Neural progenitor cell (in vitro differentiated cells): ENCODE results near the gene CUEDC2. TPM values are rescaled to one million over a fixed set of nuclear protein-coding genes. Genes with fewer than 3 reads are reported as not detected.

Source experiments
- DNase-seq: peaks from one replicate; pipeline ENCODE4 v3.0.0-alpha.2; 2016; ENCODE audit warnings: low spot score
- H2AFZ ChIP-seq: fragments of 200-600 bp; sonication (generic); replicated peaks from 2 replicates; pipeline ENCODE4 v1.6.1; 2016; ENCODE audit warnings: antibody characterized with exemption
- H3F3A ChIP-seq: fragments of 200-600 bp; sonication (generic); 2 replicates; pipeline ENCODE4 v1.6.1; 2016; ENCODE audit warnings: antibody characterized with exemption, low read depth
- H3K27ac ChIP-seq: fragments of 200-600 bp; sonication (generic); 2 replicates; pipeline ENCODE4 v1.5.1; 2016; ENCODE audit warnings: mild to moderate bottlenecking
- H3K27me3 ChIP-seq: fragments of 200-600 bp; sonication (generic); 2 replicates; pipeline ENCODE4 v1.6.1; 2016; ENCODE audit warnings: mild to moderate bottlenecking, moderate library complexity
- H3K36me3 ChIP-seq: fragments of 200-600 bp; sonication (generic); 2 replicates; pipeline ENCODE4 v1.5.1; 2016
- H3K4me1 ChIP-seq: fragments of 200-600 bp; sonication (generic); 2 replicates; pipeline ENCODE4 v1.6.1; 2016; ENCODE audit warnings: mixed run types
- H3K4me2 ChIP-seq: fragments of 200-600 bp; sonication (generic); 2 replicates; pipeline ENCODE4 v1.6.1; 2016
- H3K4me3 ChIP-seq: fragments of 200-600 bp; sonication (generic); 2 replicates; pipeline ENCODE4 v1.5.1; 2016
- H3K79me2 ChIP-seq: fragments of 200-600 bp; sonication (generic); 2 replicates; pipeline ENCODE4 v1.6.1; 2016; ENCODE audit warnings: low read depth
- H3K9ac ChIP-seq: fragments of 200-600 bp; sonication (generic); 2 replicates; pipeline ENCODE4 v1.6.1; 2016
- H3K9me3 ChIP-seq: fragments of 200-600 bp; sonication (generic); 2 replicates; pipeline ENCODE4 v1.5.1; 2016; ENCODE audit warnings: low read depth
- H4K20me1 ChIP-seq: fragments of 200-600 bp; sonication (generic); 2 replicates; pipeline ENCODE4 v1.6.1; 2016; ENCODE audit warnings: low read depth
- H3K27ac Mint-ChIP-seq: 3 replicates; pipeline ENCODE4 v1.8.0; 2021; ENCODE audit warnings: mixed read lengths
- H3K27me3 Mint-ChIP-seq: 2 replicates; pipeline ENCODE4 v1.8.0; 2022; ENCODE audit warnings: low read depth, mild to moderate bottlenecking, inconsistent platforms, moderate library complexity, mixed read lengths; ENCODE audit not compliant: insufficient read depth
- H3K36me3 Mint-ChIP-seq: 3 replicates; pipeline ENCODE4 v1.8.0; 2021; ENCODE audit warnings: mixed read lengths
- H3K4me1 Mint-ChIP-seq: 3 replicates; pipeline ENCODE4 v1.8.0; 2021; ENCODE audit warnings: mixed read lengths
- H3K4me3 Mint-ChIP-seq: 3 replicates; pipeline ENCODE4 v1.8.0; 2021; ENCODE audit warnings: mild to moderate bottlenecking, moderate library complexity, mixed read lengths
- H3K9me3 Mint-ChIP-seq: 3 replicates; pipeline ENCODE4 v1.8.0; 2020; ENCODE audit warnings: mixed read lengths
- EZH2 ChIP-seq: fragments of 200-600 bp; sonication (generic); IDR thresholded peaks from 2 replicates; pipeline ENCODE4 v1.6.1; 2017; ENCODE audit warnings: antibody characterized with exemption, mild to moderate bottlenecking, moderate library complexity
- EZH2phosphoT487 ChIP-seq: fragments of 200-600 bp; sonication (generic); IDR thresholded peaks from 2 replicates; pipeline ENCODE4 v1.6.1; 2017; ENCODE audit warnings: antibody characterized with exemption
- total RNA-seq: library from RNA; depleted of rRNA; stranded (reverse); fragments of >200 nt; gene quantifications from 2 replicates; pipeline ENCODE4 v1.2.3, GENCODE V29; 2015; ENCODE audit warnings: low replicate concordance
- TF ChIP-seq, protein P1 (sequence below): fragments of 200-600 bp; sonication (generic); IDR thresholded peaks from 2 replicates; pipeline ENCODE4 v1.5.1; 2017; ENCODE audit warnings: antibody characterized with exemption, mild to moderate bottlenecking

Gene CUEDC2
- total RNA-seq, 1 donor from 2014 or later = 64.0 TPM

GRCh38 chr10:102411341-102412255, 20.8 kb downstream of the CUEDC2 start:
- H3K4me1 Mint-ChIP-seq = peaks cover 73% of the 10 kb centered on the region

DNA sequence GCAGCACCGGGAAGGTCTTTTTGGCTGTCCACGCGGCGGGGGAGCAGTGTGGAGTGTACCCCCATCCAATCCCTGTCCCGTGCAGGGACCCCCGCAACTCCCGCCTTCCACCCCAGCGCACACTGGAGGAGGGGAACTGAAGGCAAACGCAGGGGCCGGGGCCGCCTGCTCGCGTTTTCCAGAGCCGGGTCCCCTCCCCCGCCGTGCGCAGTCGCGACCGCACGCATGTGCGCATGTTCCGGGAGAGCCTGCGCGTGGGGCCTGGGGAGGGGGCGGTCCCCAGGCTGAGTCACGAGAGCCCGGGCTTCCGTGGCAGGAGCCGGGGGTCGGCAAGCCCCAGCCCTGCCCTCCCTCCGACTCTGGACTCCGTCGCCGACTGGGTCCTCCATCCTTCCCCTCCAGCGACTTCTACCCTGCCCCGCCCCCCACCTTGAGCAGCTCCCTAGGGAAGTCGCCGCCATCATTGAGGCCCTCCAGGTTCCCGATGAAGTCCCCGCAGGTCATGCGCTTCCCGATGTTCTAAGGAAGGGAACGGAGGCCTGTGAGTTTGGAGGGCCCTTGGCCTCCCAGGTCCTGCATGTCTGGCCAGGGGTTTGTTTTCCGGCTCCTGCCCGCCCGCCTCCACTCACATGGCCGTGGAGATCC, 21.8 kb downstream of the CUEDC2 start:
- H3K27me3 ChIP-seq = peaks cover 74% of the 10 kb centered on the region
- H2AFZ ChIP-seq = peak overlapping the region; percentile 71
- TF ChIP-seq EZH2 (peak; percentile 83), EZH2phosphoT487 (peak; percentile 64)
- TF ChIP-seq, protein P1, sequence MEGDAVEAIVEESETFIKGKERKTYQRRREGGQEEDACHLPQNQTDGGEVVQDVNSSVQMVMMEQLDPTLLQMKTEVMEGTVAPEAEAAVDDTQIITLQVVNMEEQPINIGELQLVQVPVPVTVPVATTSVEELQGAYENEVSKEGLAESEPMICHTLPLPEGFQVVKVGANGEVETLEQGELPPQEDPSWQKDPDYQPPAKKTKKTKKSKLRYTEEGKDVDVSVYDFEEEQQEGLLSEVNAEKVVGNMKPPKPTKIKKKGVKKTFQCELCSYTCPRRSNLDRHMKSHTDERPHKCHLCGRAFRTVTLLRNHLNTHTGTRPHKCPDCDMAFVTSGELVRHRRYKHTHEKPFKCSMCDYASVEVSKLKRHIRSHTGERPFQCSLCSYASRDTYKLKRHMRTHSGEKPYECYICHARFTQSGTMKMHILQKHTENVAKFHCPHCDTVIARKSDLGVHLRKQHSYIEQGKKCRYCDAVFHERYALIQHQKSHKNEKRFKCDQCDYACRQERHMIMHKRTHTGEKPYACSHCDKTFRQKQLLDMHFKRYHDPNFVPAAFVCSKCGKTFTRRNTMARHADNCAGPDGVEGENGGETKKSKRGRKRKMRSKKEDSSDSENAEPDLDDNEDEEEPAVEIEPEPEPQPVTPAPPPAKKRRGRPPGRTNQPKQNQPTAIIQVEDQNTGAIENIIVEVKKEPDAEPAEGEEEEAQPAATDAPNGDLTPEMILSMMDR = no peak
- no peaks in the 10 kb centered on the region for H3K36me3 ChIP-seq
- H3K4me2 ChIP-seq = peak overlapping the region; percentile 73
- H3K4me1 ChIP-seq = peaks cover 38% of the 10 kb centered on the region
- no peak overlapping the region for H3K27ac ChIP-seq
- Mint-ChIP-seq H3K4me1 (peaks cover 66% of the 10 kb centered on the region), H3K9me3 (no peaks in the 10 kb centered on the region), H3K4me3 (peak overlapping the region; percentile 77), H3K27me3 (peaks cover 33% of the 10 kb centered on the region), H3K36me3 (peaks cover 2% of the 10 kb centered on the region), H3K27ac (no peak overlapping the region)
- peak; percentile 60 for DNase-seq
- H3K9me3 ChIP-seq = no peaks in the 10 kb centered on the region
- no peaks in the 10 kb centered on the region for H3K79me2 ChIP-seq
- H4K20me1 ChIP-seq = peaks cover 29% of the 10 kb centered on the region
- H3F3A ChIP-seq = peaks cover 35% of the 10 kb centered on the region
- H3K4me3 ChIP-seq = peak overlapping the region; percentile 45
- H3K9ac ChIP-seq = no peak overlapping the region

More at GRCh38 chr10:102411341-102412255, 20.8 kb downstream of the CUEDC2 start:
- H3K27ac Mint-ChIP-seq = peak overlapping the region; percentile 97
- Histone ChIP-seq H3K9ac (no peak overlapping the region), H3K27ac (no peak overlapping the region), H3K79me2 (no peaks in the 10 kb centered on the region), H3K9me3 (no peaks in the 10 kb centered on the region), H3F3A (peaks cover 35% of the 10 kb centered on the region), H3K4me1 (peaks cover 38% of the 10 kb centered on the region), H3K4me2 (peak overlapping the region; percentile 73), H2AFZ (no peak overlapping the region), H4K20me1 (peaks cover 29% of the 10 kb centered on the region), H3K36me3 (no peaks in the 10 kb centered on the region), H3K4me3 (no peak overlapping the region), H3K27me3 (peaks cover 64% of the 10 kb centered on the region)
- H3K9me3 Mint-ChIP-seq = no peaks in the 10 kb centered on the region
- H3K4me3 Mint-ChIP-seq = peak overlapping the region; percentile 72
- peaks cover 35% of the 10 kb centered on the region for H3K27me3 Mint-ChIP-seq
- TF ChIP-seq EZH2phosphoT487 (no peak), EZH2 (no peak)
- TF ChIP-seq, protein P1 = no peak
- H3K36me3 Mint-ChIP-seq = peaks cover 2% of the 10 kb centered on the region
- no peak for DNase-seq

DNA sequence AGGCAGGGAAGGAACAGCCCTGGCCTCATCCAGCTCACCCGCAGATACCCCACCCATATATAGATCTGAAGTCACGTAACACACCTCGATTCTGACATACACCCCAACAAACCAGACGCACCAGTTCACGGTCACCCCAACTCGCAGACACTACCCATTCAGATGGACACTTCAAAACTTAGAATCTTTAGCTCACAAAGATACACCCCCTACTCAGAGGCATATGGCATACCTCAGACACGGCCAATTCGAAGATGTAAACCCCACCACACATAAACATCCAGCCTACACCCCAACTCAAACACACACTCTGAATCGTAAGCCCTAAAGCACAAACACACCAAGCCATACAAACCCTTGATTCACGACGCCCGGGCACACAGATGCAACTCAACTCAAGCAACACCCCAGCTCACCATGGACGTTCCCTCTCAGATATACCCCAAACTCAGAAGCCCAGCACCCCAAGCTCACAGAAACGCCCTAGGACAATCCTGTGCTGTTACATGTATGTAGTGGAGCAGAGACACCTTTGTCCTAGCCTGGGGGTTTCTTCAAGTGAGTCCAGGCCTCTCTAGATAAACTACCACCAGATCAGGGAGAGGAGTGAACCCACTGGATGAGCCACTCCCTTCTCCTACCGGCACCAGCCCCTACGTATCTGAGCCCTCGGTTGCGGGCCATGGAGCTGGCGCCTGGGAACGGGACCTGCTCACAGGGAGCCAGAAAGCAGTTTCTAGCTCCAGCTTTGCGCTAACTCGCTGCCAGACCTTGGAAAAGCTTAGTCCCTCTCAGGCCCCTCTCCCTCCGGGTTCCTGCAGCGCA, 22.6 kb downstream of the CUEDC2 start:
- peak overlapping the region; percentile 77 for H3K4me3 Mint-ChIP-seq
- H3K9me3 Mint-ChIP-seq = no peaks in the 10 kb centered on the region
- H3K36me3 Mint-ChIP-seq = peaks cover 2% of the 10 kb centered on the region
- H3K27me3 Mint-ChIP-seq = peaks cover 31% of the 10 kb centered on the region
- Histone ChIP-seq H3K4me2 (peak overlapping the region; percentile 76), H3F3A (peaks cover 35% of the 10 kb centered on the region), H3K27ac (no peak overlapping the region), H3K4me3 (peak overlapping the region; percentile 45), H3K9me3 (no peaks in the 10 kb centered on the region), H2AFZ (peak overlapping the region; percentile 71), H4K20me1 (peaks cover 29% of the 10 kb centered on the region), H3K27me3 (peaks cover 80% of the 10 kb centered on the region), H3K9ac (no peak overlapping the region), H3K4me1 (peaks cover 35% of the 10 kb centered on the region), H3K36me3 (no peaks in the 10 kb centered on the region), H3K79me2 (no peaks in the 10 kb centered on the region)
- H3K27ac Mint-ChIP-seq = peak overlapping the region; percentile 20
- peaks cover 60% of the 10 kb centered on the region for H3K4me1 Mint-ChIP-seq
- DNase-seq = no peak
- peak; percentile 63 for TF ChIP-seq EZH2phosphoT487
- TF ChIP-seq, protein P1 = no peak
- TF ChIP-seq EZH2 = peak; percentile 74
